ENCODE results near the gene RANBP10.

DNA sequence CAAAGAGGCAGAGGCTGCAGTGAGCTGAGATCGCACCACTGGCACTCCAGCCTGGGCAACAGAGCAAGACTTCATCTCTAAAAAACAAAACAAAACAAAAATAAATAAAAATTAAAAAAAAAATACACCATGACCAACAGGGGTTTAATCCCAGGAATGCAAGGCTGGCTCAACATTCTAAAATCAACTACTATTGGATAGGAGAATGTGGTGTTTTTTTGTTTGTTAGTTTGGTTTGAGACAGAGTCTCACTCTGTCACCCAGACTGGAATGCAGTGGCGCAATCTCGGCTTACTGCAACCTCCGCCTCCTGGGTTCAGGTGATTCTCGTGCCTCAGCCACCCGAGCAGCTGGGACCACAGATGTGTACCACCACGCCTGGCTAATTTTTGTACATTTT is 107.1 kb downstream of the RANBP10 start:
- TF ChIP-seq CBX2 (IDR thresholded peaks at IDR 0.05; ENCODE audit: borderline replicate concordance, low read depth): no peak
- TF ChIP-seq, protein P1, sequence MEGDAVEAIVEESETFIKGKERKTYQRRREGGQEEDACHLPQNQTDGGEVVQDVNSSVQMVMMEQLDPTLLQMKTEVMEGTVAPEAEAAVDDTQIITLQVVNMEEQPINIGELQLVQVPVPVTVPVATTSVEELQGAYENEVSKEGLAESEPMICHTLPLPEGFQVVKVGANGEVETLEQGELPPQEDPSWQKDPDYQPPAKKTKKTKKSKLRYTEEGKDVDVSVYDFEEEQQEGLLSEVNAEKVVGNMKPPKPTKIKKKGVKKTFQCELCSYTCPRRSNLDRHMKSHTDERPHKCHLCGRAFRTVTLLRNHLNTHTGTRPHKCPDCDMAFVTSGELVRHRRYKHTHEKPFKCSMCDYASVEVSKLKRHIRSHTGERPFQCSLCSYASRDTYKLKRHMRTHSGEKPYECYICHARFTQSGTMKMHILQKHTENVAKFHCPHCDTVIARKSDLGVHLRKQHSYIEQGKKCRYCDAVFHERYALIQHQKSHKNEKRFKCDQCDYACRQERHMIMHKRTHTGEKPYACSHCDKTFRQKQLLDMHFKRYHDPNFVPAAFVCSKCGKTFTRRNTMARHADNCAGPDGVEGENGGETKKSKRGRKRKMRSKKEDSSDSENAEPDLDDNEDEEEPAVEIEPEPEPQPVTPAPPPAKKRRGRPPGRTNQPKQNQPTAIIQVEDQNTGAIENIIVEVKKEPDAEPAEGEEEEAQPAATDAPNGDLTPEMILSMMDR (IDR thresholded peaks at IDR 0.05): no peak
- TF ChIP-seq KDM5A (IDR thresholded peaks at IDR 0.05): no peak
- TF ChIP-seq RAD21 (conservative IDR thresholded peaks at IDR 0.05 in 1 of 2, IDR thresholded peaks at IDR 0.05 in 1 of 2): no peak
- TF ChIP-seq BHLHE40 (IDR thresholded peaks at IDR 0.05; ENCODE audit: low read depth, low read length): no peak
- TF ChIP-seq, protein P2, sequence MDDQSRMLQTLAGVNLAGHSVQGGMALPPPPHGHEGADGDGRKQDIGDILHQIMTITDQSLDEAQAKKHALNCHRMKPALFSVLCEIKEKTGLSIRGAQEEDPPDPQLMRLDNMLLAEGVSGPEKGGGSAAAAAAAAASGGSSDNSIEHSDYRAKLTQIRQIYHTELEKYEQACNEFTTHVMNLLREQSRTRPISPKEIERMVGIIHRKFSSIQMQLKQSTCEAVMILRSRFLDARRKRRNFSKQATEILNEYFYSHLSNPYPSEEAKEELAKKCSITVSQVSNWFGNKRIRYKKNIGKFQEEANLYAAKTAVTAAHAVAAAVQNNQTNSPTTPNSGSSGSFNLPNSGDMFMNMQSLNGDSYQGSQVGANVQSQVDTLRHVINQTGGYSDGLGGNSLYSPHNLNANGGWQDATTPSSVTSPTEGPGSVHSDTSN (IDR thresholded peaks at IDR 0.05): no peak
- TF ChIP-seq MYC (IDR thresholded peaks at IDR 0.05; ENCODE audit: borderline replicate concordance, low read length): no peak
- no peak for TF ChIP-seq HOXA7 (CRISPR knock-in tag; IDR thresholded peaks at IDR 0.05)
- TF ChIP-seq CHD2 (IDR thresholded peaks at IDR 0.05; ENCODE audit: low read length, partially characterized antibody): no peak
- TF ChIP-seq ZSCAN20 (CRISPR knock-in tag; IDR thresholded peaks at IDR 0.05): no peak
- TF ChIP-seq, protein P3, sequence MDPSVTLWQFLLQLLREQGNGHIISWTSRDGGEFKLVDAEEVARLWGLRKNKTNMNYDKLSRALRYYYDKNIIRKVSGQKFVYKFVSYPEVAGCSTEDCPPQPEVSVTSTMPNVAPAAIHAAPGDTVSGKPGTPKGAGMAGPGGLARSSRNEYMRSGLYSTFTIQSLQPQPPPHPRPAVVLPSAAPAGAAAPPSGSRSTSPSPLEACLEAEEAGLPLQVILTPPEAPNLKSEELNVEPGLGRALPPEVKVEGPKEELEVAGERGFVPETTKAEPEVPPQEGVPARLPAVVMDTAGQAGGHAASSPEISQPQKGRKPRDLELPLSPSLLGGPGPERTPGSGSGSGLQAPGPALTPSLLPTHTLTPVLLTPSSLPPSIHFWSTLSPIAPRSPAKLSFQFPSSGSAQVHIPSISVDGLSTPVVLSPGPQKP (IDR thresholded peaks at IDR 0.05; ENCODE audit: low read depth, low read length): no peak
- no peak for TF ChIP-seq POLR2A (IDR thresholded peaks at IDR 0.05; ENCODE audit: low read length)

All from A549 (cell line).